Measurements from ENCODE around the gene IQCM. TPM values are rescaled to one million over a fixed set of nuclear protein-coding genes. Genes with fewer than 3 reads are reported as not detected.

IQCM gene
- total RNA-seq, 1 experiment from 2014 or later: not detected

GRCh38 chr4:149719806-149720205 is 95.8 kb downstream of the IQCM start:
- ATAC-seq: no peak
- CTCF ChIA-PET: no interaction called here
- no peaks in the 10 kb centered on the region for H4K20me1 ChIP-seq (ENCODE audit: low read length)
- no peaks in the 10 kb centered on the region for H3K9me2 ChIP-seq (replicated peaks; ENCODE audit: low read length)
- DNase-seq: no peak
- no peaks in the 10 kb centered on the region for H3K36me3 ChIP-seq (ENCODE audit: low read depth, low read length)
- H3K79me2 ChIP-seq (ENCODE audit: low read length): no peaks in the 10 kb centered on the region
- intact Hi-C loops (cut with micrococcal nuclease): no loop called here
- no peak overlapping the region for H3K4me3 ChIP-seq (ENCODE audit: low read length)
- no peak overlapping the region for H3K27ac ChIP-seq (ENCODE audit: low read length)
- no peaks in the 10 kb centered on the region for H3K4me1 ChIP-seq (ENCODE audit: insufficient read depth, low read length)
- H3K27me3 ChIP-seq (ENCODE audit: low read length): no peaks in the 10 kb centered on the region
- POLR2A ChIA-PET (ENCODE audit: unreplicated experiment): no interaction called here
- BruUV-seq (replicated peaks): no TSS peak
- no peak overlapping the region for H3K9ac ChIP-seq (ENCODE audit: low read length)
- no peak overlapping the region for H3K4me2 ChIP-seq (ENCODE audit: low read length)
- H3K9me3 ChIP-seq (ENCODE audit: low read length): no peaks in the 10 kb centered on the region
- TF ChIP-seq CTCF (conservative IDR thresholded peaks at IDR 0.05; ENCODE audit: low read depth, low read length): no peak
- no peak for TF ChIP-seq EZH2phosphoT487 (IDR thresholded peaks at IDR 0.05; ENCODE audit: borderline replicate concordance, low read length)
- TF ChIP-seq EZH2 (IDR thresholded peaks at IDR 0.05; ENCODE audit: low read length, unreplicated experiment): no peak
- H2AFZ ChIP-seq (ENCODE audit: low read length): no peak overlapping the region
- no peaks in the 10 kb centered on the region for H3F3A ChIP-seq (ENCODE audit: low read length, unreplicated experiment)

GRCh38 chr4:149719357-149719756 is 96.3 kb downstream of the IQCM start:
- Histone ChIP-seq H4K20me1 (ENCODE audit: low read length) (no peaks in the 10 kb centered on the region), H2AFZ (ENCODE audit: low read length) (no peak overlapping the region), H3K36me3 (ENCODE audit: low read depth, low read length) (no peaks in the 10 kb centered on the region), H3F3A (ENCODE audit: low read length, unreplicated experiment) (no peaks in the 10 kb centered on the region), H3K4me1 (ENCODE audit: insufficient read depth, low read length) (no peaks in the 10 kb centered on the region), H3K27ac (ENCODE audit: low read length) (no peak overlapping the region), H3K4me3 (ENCODE audit: low read length) (no peak overlapping the region), H3K9me2 (replicated peaks; ENCODE audit: low read length) (no peaks in the 10 kb centered on the region), H3K27me3 (ENCODE audit: low read length) (no peaks in the 10 kb centered on the region), H3K79me2 (ENCODE audit: low read length) (no peaks in the 10 kb centered on the region), H3K4me2 (ENCODE audit: low read length) (no peak overlapping the region), H3K9me3 (ENCODE audit: low read length) (no peaks in the 10 kb centered on the region), H3K9ac (ENCODE audit: low read length) (no peak overlapping the region)
- DNase-seq (no peak), ATAC-seq (no peak)
- BruUV-seq (replicated peaks): no TSS peak
- CTCF ChIA-PET: no interaction called here
- TF ChIP-seq EZH2phosphoT487 (IDR thresholded peaks at IDR 0.05; ENCODE audit: borderline replicate concordance, low read length): no peak
- TF ChIP-seq EZH2 (IDR thresholded peaks at IDR 0.05; ENCODE audit: low read length, unreplicated experiment): no peak
- TF ChIP-seq CTCF (conservative IDR thresholded peaks at IDR 0.05; ENCODE audit: low read depth, low read length): no peak
- intact Hi-C loops (cut with micrococcal nuclease): no loop called here
- POLR2A ChIA-PET (ENCODE audit: unreplicated experiment): no interaction called here

GRCh38 chr4:149718500-149718899 is 97.1 kb downstream of the IQCM start:
- TF ChIP-seq EZH2phosphoT487 (IDR thresholded peaks at IDR 0.05; ENCODE audit: borderline replicate concordance, low read length) (no peak), EZH2 (IDR thresholded peaks at IDR 0.05; ENCODE audit: low read length, unreplicated experiment) (no peak), CTCF (conservative IDR thresholded peaks at IDR 0.05; ENCODE audit: low read depth, low read length) (no peak)
- Histone ChIP-seq H4K20me1 (ENCODE audit: low read length) (no peaks in the 10 kb centered on the region), H3K9me3 (ENCODE audit: low read length) (no peaks in the 10 kb centered on the region), H3K27me3 (ENCODE audit: low read length) (no peaks in the 10 kb centered on the region), H2AFZ (ENCODE audit: low read length) (no peak overlapping the region), H3K27ac (ENCODE audit: low read length) (no peak overlapping the region), H3K79me2 (ENCODE audit: low read length) (no peaks in the 10 kb centered on the region), H3K9ac (ENCODE audit: low read length) (no peak overlapping the region), H3K4me1 (ENCODE audit: insufficient read depth, low read length) (no peaks in the 10 kb centered on the region), H3K4me2 (ENCODE audit: low read length) (no peak overlapping the region), H3K36me3 (ENCODE audit: low read depth, low read length) (no peaks in the 10 kb centered on the region), H3K9me2 (replicated peaks; ENCODE audit: low read length) (no peaks in the 10 kb centered on the region), H3K4me3 (ENCODE audit: low read length) (no peak overlapping the region), H3F3A (ENCODE audit: low read length, unreplicated experiment) (no peaks in the 10 kb centered on the region)
- ChIA-PET POLR2A (ENCODE audit: unreplicated experiment) (interaction anchor here (0.6 kb wide), 1 partner anchor 498 kb away, joined by 3 read pairs; no protein-coding TSS in a partner anchor), CTCF (no interaction called here)
- intact Hi-C loops (cut with micrococcal nuclease): no loop called here
- no TSS peak for BruUV-seq (replicated peaks)
- no peak for DNase-seq
- no peak for ATAC-seq

Measured in PC-3 (cell line).